D721Med (cell line): Measurements from ENCODE around the gene GNG2.

Experiments used
- DNase-seq: peaks from one replicate; pipeline ENCODE4 v3.0.0; 2011; ENCODE audit warnings: low spot score; ENCODE audit not compliant: insufficient read length
- FAIRE-seq: peaks from 2 replicates; lab custom pipeline; 2011; peaks lifted over from hg19 to GRCh38; lab: Jason Lieb, UNC
- TF ChIP-seq, protein P1 (sequence below): IDR thresholded peaks from 2 replicates; pipeline ENCODE4 v1.5.1; 2012; ENCODE audit warnings: mild to moderate bottlenecking, control low read depth; ENCODE audit not compliant: insufficient read depth; ENCODE audit errors: missing control alignments

Gene GNG2

GRCh38 chr14:51938821-51939220 lies 78.4 kb downstream of the GNG2 start:
- no peak for FAIRE-seq
- DNase-seq: no peak
- TF ChIP-seq, protein P1, sequence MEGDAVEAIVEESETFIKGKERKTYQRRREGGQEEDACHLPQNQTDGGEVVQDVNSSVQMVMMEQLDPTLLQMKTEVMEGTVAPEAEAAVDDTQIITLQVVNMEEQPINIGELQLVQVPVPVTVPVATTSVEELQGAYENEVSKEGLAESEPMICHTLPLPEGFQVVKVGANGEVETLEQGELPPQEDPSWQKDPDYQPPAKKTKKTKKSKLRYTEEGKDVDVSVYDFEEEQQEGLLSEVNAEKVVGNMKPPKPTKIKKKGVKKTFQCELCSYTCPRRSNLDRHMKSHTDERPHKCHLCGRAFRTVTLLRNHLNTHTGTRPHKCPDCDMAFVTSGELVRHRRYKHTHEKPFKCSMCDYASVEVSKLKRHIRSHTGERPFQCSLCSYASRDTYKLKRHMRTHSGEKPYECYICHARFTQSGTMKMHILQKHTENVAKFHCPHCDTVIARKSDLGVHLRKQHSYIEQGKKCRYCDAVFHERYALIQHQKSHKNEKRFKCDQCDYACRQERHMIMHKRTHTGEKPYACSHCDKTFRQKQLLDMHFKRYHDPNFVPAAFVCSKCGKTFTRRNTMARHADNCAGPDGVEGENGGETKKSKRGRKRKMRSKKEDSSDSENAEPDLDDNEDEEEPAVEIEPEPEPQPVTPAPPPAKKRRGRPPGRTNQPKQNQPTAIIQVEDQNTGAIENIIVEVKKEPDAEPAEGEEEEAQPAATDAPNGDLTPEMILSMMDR: no peak

DNA sequence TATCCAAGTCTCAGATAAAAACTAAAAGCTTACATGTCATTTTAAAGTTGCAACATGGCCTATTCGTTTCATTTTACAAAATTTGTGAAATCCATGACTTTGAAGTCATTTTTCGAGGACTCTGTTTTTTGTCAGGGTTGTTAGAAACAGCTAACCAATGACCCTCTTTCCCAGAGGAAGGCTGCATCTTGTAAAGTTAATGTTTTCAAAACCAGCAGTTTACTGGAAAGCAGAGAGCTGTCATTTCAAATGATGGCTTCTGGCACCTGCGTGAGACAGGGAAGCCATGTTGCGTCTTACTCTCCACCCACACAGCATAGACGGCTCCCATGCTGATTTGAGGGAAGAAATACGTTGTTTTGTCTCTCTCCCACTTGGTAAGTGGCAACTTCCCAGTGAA lies 78.8 kb downstream of the GNG2 start:
- no peak for FAIRE-seq
- TF ChIP-seq, protein P1: no peak
- no peak for DNase-seq

DNA sequence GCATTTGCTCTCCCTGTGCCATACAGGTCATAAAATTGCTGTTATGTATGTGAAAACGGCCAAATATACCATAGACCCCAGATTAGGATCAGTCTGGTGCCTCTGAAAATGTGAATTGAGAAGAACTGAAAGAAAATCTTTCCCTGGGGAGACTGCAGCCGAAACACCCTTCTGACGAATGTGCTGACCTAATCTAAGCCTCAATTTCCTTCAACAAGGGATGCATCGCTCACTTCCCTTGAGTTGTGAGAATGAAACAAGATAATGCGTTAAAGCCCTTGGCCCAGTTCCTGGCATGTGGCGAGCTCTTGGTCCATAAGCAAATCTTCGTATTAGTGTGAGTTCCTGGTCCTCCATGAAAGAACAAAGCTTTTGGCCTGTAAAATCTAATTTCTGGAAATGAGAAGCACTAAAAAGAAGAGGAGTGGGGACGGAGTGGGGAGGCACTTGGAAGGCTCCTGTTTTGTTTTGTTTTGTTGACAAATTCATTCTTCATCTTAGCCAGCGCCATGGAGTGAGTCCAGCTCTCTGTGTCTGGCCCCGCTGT lies 79.4 kb downstream of the GNG2 start:
- DNase-seq (no peak), FAIRE-seq (no peak)
- TF ChIP-seq, protein P1: no peak

DNA sequence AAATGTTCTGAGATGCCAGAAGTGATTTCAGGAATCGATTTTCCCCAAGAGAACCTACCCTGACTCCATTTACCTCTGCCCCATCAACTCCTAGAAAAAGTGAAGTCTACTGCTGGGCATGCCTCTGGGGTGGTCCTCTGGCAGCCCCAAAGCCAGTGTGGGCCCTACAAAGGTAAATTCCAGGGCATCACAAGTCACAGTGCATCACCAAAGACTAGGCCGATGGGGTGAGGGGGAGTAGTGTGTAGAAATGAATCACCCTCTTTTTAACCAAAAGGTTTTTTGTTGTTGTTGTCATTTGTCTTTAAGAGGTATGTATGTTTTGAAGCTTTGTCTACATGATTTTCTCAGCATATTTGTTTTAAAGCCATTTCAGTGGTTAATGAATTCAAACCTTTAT lies 82.6 kb downstream of the GNG2 start:
- no peak for FAIRE-seq
- TF ChIP-seq, protein P1: no peak
- no peak for DNase-seq

GRCh38 chr14:51950007-51950406 lies 89.6 kb downstream of the GNG2 start:
- FAIRE-seq: no peak
- DNase-seq: no peak
- TF ChIP-seq, protein P1: no peak

DNA sequence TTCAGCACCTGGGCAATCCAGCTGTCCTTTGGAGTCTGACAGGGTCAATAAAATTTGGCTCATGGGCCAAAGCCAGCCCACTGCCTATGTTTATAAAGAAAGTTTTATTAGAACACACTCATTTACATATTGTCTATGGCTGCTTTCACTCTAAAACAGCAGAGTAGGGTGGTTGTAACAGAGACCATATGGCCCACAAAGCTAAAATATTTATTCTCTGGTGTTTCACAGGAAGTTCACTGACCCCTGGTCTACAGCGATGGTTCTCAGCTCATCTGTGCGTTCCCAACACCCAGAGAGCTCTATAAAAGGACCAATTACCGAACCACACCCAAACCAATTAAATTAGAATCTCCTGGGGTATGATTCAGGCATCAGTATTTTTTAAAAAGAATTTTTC lies 91.2 kb downstream of the GNG2 start:
- TF ChIP-seq, protein P1: no peak
- FAIRE-seq (no peak), DNase-seq (no peak)

- DNase-seq (no peak), FAIRE-seq (no peak)
- TF ChIP-seq, protein P1: no peak
Observed at GRCh38 chr14:51954031-51954430, 93.6 kb downstream of the GNG2 start.
